ENCODE results near the gene EZR. TPM values are rescaled to one million over a fixed set of nuclear protein-coding genes. Genes with fewer than 3 reads are reported as not detected.

EZR gene
- total RNA-seq, 3 donors from 2014 or later: 29.1 to 154 (median 59.3) TPM

- peak overlapping the region; percentile 80 to 87 for H3K27ac ChIP-seq
- no peaks in the 10 kb centered on the region for H3K9me3 ChIP-seq
- H3K27me3 ChIP-seq: no peaks in the 10 kb centered on the region
- peaks cover 0 to 6% of the 10 kb centered on the region in 2 donors for H3K4me1 ChIP-seq
- DNase-seq (ENCODE audit: low spot score in 2 of 2): no peak
- TF ChIP-seq CTCF (IDR thresholded peaks at IDR 0.05) (no peak), POLR2A (IDR thresholded peaks at IDR 0.05) (no peak), POLR2AphosphoS5 (IDR thresholded peaks at IDR 0.05) (no peak)
- no peak overlapping the region for H3K4me3 ChIP-seq
- intact Hi-C loops (cut with DNase I; ENCODE audit: low total_unique reads): no loop called here
- peaks cover 4% of the 10 kb centered on the region for H3K36me3 ChIP-seq
Measured at GRCh38 chr6:158780246-158780884, 38.8 kb downstream of the EZR start.

- Histone ChIP-seq H3K4me3 (no peak overlapping the region), H3K36me3 (peaks cover 4% of the 10 kb centered on the region), H3K27me3 (no peaks in the 10 kb centered on the region), H3K27ac (no peak overlapping the region), H3K9me3 (no peaks in the 10 kb centered on the region), H3K4me1 (peaks cover 0 to 6% of the 10 kb centered on the region in 2 donors)
- no peak for DNase-seq (ENCODE audit: low spot score in 2 of 2)
- TF ChIP-seq POLR2A (IDR thresholded peaks at IDR 0.05): no peak
- no peak for TF ChIP-seq POLR2AphosphoS5 (IDR thresholded peaks at IDR 0.05)
- TF ChIP-seq CTCF (IDR thresholded peaks at IDR 0.05): no peak
- intact Hi-C loops (cut with DNase I; ENCODE audit: low total_unique reads): no loop called here
Measured at GRCh38 chr6:158778005-158778527, 41.1 kb downstream of the EZR start.

GRCh38 chr6:158777510-158777909, 41.7 kb downstream of the EZR start:
- Histone ChIP-seq H3K27ac (no peak overlapping the region), H3K9me3 (no peaks in the 10 kb centered on the region), H3K4me3 (no peak overlapping the region), H3K36me3 (peaks cover 4% of the 10 kb centered on the region), H3K27me3 (no peaks in the 10 kb centered on the region), H3K4me1 (peaks cover 0 to 6% of the 10 kb centered on the region in 2 donors)
- intact Hi-C loops (cut with DNase I; ENCODE audit: low total_unique reads): no loop called here
- TF ChIP-seq CTCF (IDR thresholded peaks at IDR 0.05): no peak
- TF ChIP-seq POLR2AphosphoS5 (IDR thresholded peaks at IDR 0.05): no peak
- TF ChIP-seq POLR2A (IDR thresholded peaks at IDR 0.05): no peak
- DNase-seq (ENCODE audit: low spot score in 2 of 2): no peak

GRCh38 chr6:158776737-158777136, 42.4 kb downstream of the EZR start:
- TF ChIP-seq CTCF (IDR thresholded peaks at IDR 0.05): no peak
- TF ChIP-seq POLR2A (IDR thresholded peaks at IDR 0.05): no peak
- no peak for TF ChIP-seq POLR2AphosphoS5 (IDR thresholded peaks at IDR 0.05)
- H3K4me1 ChIP-seq: peaks cover 0 to 6% of the 10 kb centered on the region in 2 donors
- H3K4me3 ChIP-seq: no peak overlapping the region
- H3K9me3 ChIP-seq: no peaks in the 10 kb centered on the region
- DNase-seq (ENCODE audit: low spot score in 2 of 2): no peak
- no peak overlapping the region for H3K27ac ChIP-seq
- peaks cover 4% of the 10 kb centered on the region for H3K36me3 ChIP-seq
- intact Hi-C loops (cut with DNase I; ENCODE audit: low total_unique reads): no loop called here
- no peaks in the 10 kb centered on the region for H3K27me3 ChIP-seq

- Histone ChIP-seq H3K4me1 (peaks cover 0 to 2% of the 10 kb centered on the region in 2 donors), H3K27ac (no peak overlapping the region), H3K27me3 (no peaks in the 10 kb centered on the region), H3K4me3 (no peak overlapping the region), H3K36me3 (peaks cover 4% of the 10 kb centered on the region), H3K9me3 (no peaks in the 10 kb centered on the region)
- intact Hi-C loops (cut with DNase I; ENCODE audit: low total_unique reads): no loop called here
- TF ChIP-seq POLR2A (IDR thresholded peaks at IDR 0.05): no peak
- TF ChIP-seq CTCF (IDR thresholded peaks at IDR 0.05): no peak
- no peak for TF ChIP-seq POLR2AphosphoS5 (IDR thresholded peaks at IDR 0.05)
- no peak for DNase-seq (ENCODE audit: low spot score in 2 of 2)
Measured at GRCh38 chr6:158775832-158776231, 43.3 kb downstream of the EZR start.

Measured in breast epithelium (tissue), 4 donors.